ENCODE data around the gene MRI1. TPM values are rescaled to one million over a fixed set of nuclear protein-coding genes. Genes with fewer than 3 reads are reported as not detected.

Gene MRI1
- total RNA-seq, 1 donor from 2014 or later = 32.6 TPM

GRCh38 chr19:13821292-13821691, 57.0 kb downstream of the MRI1 start:
- Histone ChIP-seq H3K4me3 (no peak overlapping the region), H3K36me3 (peaks cover 8% of the 10 kb centered on the region), H3K27ac (no peak overlapping the region), H3K4me1 (no peaks in the 10 kb centered on the region), H3K9me3 (no peaks in the 10 kb centered on the region), H3K27me3 (no peaks in the 10 kb centered on the region)
- DNase-seq = no peak
- no peak for ATAC-seq
- no peak for TF ChIP-seq CTCF (IDR thresholded peaks at IDR 0.05)
- intact Hi-C loops (cut with DNase I) = no loop called here

DNA sequence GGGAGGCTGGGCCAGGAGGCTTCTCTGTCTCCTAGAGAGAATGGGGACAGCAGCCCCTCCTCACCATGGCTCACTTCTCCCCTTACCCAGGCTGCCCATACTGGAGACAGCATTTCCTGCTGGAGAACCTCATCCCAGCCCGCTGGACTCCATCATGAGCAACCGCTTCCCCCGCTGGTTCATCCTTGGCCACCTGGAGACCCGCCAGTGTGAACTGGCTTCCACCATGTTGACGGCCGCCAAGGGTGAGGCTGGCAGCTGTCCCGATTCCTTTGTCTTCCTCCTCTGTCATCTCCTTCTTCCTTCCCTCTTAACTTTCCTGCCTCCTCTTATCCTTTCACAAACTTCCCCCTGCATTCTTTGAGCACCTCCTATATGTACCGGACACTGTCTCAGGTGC, 58.9 kb downstream of the MRI1 start:
- H3K27me3 ChIP-seq = no peaks in the 10 kb centered on the region
- H3K27ac ChIP-seq = no peak overlapping the region
- no peaks in the 10 kb centered on the region for H3K4me1 ChIP-seq
- DNase-seq (no peak), ATAC-seq (no peak)
- H3K4me3 ChIP-seq = no peak overlapping the region
- H3K36me3 ChIP-seq = peaks cover 8% of the 10 kb centered on the region
- no peaks in the 10 kb centered on the region for H3K9me3 ChIP-seq
- TF ChIP-seq CTCF (IDR thresholded peaks at IDR 0.05) = no peak
- intact Hi-C loops (cut with DNase I) = no loop called here

Other genes starting within 250 kb of the MRI1 start
- gene C19orf53, start 9.9 kb downstream of the MRI1 start, total RNA-seq = 77.8 TPM
- gene ZSWIM4, start 30.9 kb downstream of the MRI1 start, total RNA-seq = 10.6 TPM
- gene NANOS3, start 112.6 kb downstream of the MRI1 start, total RNA-seq = not detected
- gene BRME1, start 141.6 kb downstream of the MRI1 start, total RNA-seq = 2.0 TPM
- 28.9 TPM for gene CC2D1A, start 141.7 kb downstream of the MRI1 start, total RNA-seq
- 2.8 TPM for gene PODNL1, start 173.9 kb downstream of the MRI1 start, total RNA-seq
- gene DCAF15, start 188.0 kb downstream of the MRI1 start, total RNA-seq = 35.1 TPM
- gene RFX1, start 241.8 kb downstream of the MRI1 start, total RNA-seq = 17.8 TPM

All from upper lobe of right lung (tissue), 1 donor.